Stimulated activated CD8-positive, alpha-beta memory T cell treated with anti-CD3 and anti-CD28 coated beads, Interleukin-15, amount 100 ng/mL, for 1 hour (primary cell): ENCODE data around the gene PRDM15.

Experiments used
- DNase-seq: peaks from one replicate; pipeline ENCODE4 v3.0.0-alpha.2; 2020; ENCODE audit warnings: low read depth

PRDM15 gene, protein sequence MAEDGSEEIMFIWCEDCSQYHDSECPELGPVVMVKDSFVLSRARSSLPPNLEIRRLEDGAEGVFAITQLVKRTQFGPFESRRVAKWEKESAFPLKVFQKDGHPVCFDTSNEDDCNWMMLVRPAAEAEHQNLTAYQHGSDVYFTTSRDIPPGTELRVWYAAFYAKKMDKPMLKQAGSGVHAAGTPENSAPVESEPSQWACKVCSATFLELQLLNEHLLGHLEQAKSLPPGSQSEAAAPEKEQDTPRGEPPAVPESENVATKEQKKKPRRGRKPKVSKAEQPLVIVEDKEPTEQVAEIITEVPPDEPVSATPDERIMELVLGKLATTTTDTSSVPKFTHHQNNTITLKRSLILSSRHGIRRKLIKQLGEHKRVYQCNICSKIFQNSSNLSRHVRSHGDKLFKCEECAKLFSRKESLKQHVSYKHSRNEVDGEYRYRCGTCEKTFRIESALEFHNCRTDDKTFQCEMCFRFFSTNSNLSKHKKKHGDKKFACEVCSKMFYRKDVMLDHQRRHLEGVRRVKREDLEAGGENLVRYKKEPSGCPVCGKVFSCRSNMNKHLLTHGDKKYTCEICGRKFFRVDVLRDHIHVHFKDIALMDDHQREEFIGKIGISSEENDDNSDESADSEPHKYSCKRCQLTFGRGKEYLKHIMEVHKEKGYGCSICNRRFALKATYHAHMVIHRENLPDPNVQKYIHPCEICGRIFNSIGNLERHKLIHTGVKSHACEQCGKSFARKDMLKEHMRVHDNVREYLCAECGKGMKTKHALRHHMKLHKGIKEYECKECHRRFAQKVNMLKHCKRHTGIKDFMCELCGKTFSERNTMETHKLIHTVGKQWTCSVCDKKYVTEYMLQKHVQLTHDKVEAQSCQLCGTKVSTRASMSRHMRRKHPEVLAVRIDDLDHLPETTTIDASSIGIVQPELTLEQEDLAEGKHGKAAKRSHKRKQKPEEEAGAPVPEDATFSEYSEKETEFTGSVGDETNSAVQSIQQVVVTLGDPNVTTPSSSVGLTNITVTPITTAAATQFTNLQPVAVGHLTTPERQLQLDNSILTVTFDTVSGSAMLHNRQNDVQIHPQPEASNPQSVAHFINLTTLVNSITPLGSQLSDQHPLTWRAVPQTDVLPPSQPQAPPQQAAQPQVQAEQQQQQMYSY

DNA sequence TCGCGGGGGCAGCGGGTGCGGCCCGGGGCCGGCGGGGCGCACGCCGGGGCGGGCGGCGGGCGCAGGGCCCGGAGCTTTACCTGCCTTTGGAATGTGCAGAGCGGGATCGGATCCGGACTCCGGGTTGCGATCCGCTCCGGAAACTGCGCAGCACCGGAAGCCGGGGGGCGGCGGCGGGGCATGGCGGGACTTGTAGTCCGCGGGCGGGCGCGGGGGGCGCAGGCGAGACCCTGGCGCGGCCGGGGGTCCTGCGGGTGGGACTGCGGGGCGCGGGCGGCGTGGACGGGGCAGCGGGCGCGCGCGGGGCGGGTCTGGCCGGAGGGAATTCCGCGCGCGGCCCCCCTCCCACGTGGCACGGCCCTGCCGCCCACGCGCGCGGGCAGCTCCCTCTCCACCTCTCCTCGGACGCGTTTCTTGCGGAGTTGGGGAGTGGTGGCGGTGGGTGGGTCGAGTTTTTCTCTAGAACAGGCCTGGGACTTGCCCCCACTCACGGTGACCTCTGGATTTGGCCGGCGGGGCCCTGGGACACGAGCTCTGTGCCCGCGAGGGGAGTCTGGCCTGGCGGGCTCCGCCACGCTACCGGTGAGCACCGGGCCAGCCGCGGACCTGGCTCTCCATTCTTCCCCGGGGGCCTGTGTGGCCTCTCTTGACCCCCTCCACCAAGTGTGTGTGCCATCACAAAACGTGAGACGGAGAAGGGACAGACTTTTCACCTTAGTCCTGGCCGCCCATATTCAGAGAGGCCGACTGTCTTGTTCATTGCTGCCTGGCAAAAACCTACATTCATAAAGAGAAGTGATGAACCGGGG is at the start of gene PRDM15:
PRDM15 (minus strand) TSS at position 155 of the 809 bp plus-strand sequence. CDS start 18,981 bp downstream, outside the sequence.
- peak; percentile 63 for DNase-seq

DNA sequence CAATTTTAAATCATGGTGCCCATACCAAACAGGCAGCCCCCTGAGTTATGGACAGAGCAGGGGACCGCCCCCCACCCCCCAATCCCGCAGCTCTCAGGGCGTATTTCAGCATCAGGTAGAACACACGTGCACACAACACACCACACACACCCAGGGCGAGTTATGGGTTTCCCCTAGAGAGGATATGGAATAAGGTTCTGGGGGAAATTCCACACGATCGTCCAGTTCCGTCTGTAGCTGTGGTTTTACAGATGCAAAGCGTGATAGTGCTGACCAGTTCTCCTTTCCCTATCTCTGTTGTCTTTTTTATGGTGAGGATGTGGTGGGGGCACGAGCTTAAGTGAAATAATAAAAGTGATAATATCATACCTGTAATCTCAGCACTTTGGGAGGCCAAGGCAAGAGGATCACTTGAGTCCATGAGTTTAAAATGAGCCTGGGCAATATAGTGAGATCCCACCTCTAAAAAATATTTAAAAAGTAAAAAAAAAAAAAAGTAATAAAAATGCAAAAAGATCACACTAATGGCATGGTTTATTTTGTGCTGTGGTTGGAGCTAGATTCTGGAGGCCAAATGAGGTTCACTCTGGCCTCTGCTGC is 49.6 kb upstream of the PRDM15 start:
- no peak for DNase-seq

DNA sequence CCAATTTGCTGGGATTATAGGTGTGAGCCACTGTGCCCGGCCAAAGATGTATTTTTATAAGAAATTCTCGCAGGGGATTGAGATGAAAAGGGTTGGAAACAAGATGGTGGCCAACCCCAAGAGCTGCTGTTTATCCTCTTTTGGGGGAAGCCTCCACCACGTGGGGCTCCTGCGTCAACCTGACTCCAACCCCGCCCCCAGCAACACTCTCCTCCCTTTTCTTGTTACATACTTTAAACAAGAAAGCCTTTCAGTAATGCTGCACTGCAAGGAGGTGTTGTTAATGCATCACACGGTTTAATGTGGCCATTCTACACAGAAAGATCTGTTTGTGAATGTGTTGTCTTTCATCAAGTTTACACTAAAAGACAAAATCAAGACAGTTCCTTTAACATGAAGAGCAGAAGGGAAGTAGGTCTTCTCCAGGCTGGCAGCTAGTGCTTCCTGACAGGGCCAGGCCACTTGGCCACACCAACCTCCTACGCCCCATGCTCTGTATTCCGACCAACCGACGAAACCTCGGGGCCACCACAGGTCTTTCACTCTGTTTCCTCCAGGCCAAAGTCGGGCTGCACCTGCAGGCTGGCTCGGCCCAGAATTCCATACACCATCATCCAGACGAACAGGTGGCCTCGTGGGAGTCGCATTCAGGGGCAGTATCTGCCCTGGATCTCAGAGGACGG is 48.7 kb upstream of the PRDM15 start:
- no peak for DNase-seq

DNA sequence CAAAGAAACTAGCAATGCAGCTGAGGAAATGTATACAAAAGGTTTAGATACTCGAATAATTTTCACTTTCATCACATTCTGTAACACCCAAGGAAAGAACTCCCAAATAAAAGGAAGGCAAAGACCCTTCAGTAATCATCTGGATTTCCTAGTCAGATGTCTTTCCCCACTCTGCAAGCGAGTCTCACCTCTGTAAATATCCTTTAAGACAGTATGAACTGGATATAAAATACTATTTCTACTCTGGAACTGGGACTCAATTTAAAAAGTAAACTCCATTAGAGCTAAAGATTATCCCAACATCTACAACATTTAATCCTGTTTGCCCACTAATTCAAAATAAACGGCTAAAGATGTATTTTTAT is 47.6 kb upstream of the PRDM15 start:
- no peak for DNase-seq

DNA sequence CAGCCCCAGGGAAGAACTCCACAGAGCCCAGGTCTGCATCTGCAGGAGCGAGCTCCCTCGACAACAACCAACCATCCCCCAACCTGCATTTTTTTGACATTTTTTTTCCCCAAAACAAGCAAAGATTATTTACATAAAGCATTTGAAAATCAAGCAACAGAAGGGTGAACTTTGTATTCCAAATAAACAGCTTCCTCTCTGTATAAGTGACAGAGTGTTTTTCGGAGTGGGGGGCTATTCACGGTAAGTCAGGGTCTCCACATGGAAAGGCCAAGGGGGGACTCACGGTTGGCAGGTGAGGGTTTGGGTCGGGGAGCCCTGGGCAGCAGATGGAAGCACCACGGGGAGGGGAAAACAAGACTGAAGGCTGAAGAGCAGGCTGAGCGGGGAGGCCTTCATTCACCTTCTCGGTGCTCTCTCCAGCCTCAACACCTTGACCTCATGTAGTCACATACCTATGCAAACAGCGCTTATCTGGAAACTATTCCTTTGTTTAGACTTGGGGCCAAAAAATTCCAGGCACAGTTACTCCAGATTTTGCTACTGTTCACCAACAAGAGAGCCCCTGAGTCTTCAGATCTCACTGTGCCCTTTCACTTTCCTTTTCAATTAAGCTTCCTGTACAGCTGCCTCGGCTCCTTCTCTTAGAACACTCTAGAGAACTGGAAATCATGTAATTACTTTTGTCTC is 47.1 kb upstream of the PRDM15 start:
- no peak for DNase-seq

DNA sequence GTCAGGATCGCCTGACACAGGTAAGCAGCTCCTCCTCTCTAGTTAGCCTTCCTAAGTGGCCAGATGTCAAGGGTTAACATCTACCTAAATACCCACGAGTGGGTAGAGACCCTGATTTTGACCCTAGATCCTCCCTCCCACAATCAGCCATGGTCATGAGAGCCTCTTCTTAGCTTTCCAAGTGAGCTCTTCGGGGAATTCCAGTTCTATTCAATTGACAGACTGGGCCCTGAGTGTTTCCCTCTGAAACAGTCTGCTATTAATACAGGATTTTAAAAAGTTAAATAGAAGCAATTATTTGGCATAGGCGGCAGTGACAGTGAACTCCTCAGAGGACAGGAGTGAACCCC is 46.6 kb upstream of the PRDM15 start:
- no peak for DNase-seq

DNA sequence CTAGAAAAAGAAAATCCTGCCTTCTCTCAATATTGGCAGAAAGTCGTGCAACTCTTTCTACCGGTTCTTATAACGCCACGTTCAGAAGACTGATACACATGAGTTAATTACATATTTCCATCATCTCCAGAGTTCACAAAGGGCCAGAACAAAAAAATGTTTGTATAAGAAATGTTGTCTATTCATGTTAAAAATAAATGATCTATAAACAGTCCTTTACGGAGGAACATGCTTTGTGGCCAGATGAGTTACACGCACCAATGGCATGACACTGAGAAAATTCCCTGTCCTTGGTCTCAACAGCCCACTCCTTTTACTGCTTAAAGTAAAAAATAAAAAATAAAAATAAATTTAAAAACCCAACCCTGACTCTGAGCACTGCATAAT is 45.2 kb upstream of the PRDM15 start:
- no peak for DNase-seq

DNA sequence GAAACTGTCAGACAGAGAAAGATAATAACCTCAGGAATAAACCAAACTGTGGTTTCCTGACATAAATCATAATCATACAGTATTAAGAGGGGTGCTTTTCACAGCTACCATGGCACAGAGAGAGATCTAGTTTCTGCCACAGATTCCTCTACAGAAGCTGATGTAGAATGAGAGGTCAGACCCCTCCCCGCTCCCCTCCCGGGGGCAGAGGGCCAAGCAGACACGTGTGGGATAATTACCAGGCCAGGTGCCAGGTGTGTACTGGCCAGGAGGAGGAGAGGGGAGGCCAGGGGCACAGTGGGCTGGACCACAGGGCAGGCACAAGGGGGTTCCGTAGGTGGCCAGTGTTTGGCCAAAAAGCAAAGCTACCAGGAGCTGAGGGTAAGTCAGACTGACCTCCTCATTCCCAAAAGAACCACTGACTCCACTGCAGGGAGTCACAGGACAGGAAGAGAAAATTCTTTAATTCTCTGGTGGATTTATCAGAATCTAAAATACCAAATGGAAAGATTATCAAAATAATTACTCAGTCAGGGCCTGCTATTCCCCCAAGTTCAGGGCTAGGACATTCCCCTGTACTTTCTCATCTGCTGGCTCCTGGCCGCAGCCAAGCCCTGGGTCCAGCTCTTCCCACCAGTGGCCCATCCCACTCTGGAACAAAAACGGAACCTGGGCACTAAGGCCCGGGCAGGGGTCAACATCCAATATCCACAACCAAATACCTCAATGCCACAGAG is 44.7 kb upstream of the PRDM15 start:
- no peak for DNase-seq

DNA sequence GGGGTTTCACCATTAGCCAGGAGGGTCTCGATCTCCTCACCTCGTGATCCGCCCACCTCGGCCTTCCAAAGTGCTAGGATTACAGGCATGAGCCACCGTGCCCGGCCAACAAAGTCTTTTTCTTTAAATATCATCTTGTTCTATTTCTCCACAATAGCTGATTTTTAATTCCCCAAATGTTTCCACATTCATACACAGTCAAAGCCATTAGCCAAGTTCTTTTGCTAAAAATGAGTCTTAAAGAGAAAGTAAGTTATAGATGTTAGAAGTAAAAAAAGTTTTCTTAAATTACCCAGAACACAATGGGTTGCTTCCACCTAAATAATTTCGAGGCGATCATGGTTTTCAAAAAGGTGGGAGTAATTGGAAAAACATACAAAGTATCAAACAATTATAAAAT is 44.0 kb upstream of the PRDM15 start:
- no peak for DNase-seq

DNA sequence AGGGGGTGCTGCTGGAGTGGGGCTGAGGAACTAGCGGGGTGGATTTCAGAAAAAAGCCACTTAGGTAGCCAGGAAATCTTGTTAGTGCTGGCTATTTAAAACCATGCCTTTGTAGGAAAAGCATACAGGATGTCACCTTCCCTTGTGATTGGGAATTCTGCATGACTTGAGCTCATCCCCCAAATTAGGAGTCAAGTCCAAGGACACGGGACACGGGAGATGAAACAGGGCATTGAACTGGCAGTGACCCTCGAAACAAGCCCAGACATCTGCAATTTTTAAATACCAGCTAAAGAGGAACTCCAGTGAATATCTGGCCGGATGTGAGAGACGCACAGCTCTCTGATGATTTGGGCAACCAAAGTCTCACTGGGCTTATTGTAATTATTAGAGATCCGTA is 41.9 kb upstream of the PRDM15 start:
- DNase-seq, result no peak

DNA sequence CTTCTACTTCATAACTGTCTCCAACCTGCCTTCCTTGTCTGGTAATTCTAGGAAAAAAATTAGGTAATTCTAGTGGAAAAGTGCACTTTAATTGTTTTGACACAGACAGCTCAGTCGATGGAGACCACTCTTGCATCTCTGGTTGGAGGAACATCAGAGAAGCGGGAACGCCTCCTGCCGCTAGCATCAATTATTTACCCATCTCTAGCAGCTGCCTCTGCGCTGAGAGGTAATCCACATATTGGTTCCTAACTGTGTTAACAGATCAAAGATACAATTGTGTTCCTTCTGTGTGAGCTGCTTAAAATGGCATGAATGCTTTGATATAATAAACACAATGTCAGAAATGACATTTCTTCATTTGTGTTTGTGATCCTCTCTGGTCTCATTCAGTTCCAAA is 41.3 kb upstream of the PRDM15 start:
- DNase-seq, result no peak

DNA sequence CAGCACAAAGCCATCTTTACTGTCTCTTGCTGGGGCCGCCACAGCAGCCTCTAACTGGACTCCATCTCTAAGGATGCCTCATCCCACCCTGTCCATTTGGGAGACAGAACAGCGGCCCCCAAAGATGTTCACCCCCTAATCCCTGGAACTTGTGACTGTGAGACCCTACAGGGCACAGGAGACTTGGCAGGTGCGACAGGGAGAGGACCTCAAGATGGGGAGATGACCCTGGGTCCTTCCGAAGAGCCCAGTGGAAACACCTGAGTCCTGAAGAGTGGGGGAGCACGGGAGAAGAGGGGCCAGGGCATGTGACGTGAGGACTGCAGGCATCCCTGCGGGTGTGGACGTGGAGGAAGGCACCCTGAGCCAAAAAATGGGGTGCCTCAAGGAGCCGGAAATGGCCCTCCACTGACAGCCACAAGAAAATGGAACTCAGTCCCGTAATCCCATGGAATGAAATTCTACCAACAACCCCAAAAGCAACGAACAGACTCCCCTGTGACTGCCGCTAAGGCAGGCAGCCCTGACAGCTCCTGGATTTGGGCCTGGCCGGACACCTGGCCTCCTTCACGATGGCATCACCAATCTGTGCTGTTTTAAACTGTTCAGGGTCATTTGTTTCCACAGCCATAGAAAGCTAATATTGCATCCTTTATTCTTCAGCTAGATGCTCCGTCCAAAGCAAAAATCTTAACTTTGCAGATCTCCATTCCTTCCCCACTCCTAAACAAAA is 40.7 kb upstream of the PRDM15 start:
- no peak for DNase-seq

DNA sequence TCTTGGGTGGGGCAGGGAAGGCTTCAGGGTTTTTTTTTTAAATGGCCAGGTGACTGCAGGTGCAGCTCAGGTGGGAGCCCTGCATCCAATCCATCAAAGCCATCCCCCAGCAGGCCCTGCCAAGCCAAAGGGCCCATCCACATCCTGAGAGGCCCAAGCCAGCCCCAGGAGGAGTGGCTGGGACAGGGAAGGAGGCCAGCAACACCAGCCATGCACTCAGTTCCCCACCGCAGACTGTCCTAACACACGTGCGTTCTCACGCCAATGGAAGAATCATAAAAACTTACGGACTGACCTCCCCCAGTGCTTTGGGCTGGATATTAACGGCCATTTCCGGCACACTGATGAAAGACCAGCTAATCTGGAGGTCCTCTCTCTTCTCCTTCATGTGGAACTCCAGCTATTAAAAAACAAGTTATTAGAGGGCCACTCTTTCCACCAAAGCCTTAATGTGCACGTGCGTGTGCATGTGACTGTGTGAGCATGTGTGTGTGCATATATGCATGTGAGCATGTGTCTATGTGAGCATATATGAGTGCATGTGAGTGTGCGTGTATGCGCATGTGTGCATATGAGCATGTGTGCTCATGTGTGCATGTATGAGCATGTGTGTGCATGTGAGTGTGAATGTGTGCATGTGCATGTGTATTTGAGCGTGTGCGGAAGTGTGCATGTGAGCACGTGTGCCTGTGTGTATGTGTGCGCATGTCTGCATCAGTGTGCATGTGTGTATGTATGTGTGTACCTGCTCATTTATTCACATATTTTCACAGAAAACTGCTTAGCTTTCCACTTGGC is 39.6 kb upstream of the PRDM15 start:
- DNase-seq, result no peak

DNA sequence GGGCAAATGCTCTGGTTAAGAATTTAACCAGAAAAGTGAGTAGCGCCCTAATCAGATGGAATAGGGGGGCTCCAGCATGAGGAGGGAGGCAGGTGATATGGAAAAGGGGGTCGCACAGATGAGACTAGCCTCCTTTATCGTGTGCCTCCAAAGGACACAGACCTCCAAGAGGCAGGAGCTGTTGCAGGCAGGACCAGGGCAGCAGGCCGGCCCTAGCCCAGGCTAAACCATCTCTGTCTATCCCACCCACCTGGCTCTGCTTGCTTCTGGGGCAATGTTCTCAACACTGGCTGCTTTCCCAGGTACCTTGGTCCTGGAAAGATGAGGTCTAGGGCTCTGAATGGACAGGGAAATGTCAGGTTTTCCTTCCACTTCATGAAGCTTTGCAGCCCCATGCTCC is 38.4 kb upstream of the PRDM15 start:
- no peak for DNase-seq

DNA sequence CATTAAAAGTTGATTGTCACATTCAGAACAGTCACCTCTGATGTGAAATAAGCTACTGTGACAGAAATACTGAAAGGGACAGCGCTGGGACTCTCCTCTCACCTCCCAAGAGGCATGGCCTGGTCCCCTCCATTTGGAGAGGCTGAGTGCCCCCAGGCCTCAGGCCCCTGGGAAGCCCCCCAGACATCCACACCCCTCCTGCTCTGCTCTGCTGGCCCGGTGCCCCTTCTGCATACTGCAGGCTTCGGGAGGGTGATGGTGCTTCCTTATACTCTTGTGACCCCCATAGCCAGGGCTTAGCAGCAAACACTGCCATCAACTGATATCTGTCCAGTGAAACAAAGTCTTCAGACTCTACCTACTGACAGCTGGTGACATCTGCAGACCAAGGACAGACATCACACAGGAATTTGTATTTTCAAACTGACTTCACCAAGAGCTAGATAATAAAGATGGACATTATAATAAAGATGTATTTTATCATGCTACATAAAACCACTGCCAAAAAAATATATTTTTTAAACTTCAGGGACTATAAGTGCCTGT is 37.8 kb upstream of the PRDM15 start:
- DNase-seq, result no peak

DNA sequence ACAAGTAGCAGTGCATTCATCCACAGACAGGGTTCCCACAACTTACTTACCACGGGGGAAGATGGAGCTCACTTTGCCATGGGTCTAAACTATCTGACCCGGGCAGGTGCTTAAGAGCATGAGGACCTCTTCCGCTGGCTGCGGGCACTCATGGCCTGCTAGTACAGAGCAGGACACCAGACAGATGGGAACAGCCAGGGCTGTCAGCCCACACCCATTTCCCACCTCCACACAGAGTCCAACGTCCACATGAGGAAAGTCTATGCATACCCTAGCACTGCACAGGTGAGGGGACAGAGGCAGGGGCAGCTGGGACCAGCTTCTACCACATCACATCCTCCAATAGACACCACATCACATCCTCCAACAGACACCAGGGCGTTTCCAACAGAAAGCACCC is 35.8 kb upstream of the PRDM15 start:
- no peak for DNase-seq

DNA sequence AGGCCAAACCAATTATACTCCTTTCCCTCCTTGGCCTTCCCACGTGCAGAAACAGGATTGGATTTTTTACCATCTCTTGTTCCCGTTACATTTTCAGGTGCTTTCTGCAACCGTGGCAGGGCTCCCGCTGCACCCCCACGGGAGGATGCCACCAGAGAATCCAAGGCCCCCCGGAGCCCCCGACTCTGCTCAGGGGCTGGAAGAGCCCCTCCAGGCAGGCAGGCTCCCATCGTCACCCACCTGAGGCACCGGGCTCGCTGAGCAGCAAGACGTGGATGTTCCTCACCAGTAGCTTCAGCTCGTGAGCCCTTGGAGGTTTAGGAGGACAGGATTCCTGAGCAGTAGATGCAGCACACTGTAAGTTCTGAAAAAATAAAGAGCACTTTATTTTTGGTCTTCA is 35.2 kb upstream of the PRDM15 start:
- no peak for DNase-seq

DNA sequence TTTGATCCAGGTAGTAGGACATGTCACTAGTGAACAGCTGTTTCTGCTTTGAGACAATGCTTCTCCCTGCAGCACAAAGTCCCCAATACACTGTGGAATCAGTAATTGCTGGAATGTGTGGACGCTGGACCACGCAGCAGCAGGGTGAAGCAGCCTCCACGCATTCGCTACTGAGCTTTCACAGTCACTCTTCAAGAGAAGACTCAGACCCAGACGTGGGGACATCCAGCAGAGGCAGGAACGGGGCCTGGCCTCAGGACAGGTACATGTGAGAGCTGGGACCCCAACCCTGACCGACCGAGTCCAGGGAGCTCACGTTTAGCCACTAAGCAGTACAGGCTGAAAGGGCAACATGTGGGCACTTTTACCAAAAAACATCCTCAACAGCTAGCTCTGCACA is 34.1 kb upstream of the PRDM15 start:
- no peak for DNase-seq
